NK-92 (cell line): ENCODE results near the gene PLEKHH3.
"Not testable (repeated sequence)": the region's sequence is repeated elsewhere in the genome, so short reads cannot be mapped to it uniquely, and the experiment has no call there.

Experiments used
- DNase-seq: peaks from one replicate; lab custom pipeline; 2025; ENCODE audit not compliant: unreplicated experiment; lab: John Stamatoyannopoulos, UW

Gene PLEKHH3

DNA sequence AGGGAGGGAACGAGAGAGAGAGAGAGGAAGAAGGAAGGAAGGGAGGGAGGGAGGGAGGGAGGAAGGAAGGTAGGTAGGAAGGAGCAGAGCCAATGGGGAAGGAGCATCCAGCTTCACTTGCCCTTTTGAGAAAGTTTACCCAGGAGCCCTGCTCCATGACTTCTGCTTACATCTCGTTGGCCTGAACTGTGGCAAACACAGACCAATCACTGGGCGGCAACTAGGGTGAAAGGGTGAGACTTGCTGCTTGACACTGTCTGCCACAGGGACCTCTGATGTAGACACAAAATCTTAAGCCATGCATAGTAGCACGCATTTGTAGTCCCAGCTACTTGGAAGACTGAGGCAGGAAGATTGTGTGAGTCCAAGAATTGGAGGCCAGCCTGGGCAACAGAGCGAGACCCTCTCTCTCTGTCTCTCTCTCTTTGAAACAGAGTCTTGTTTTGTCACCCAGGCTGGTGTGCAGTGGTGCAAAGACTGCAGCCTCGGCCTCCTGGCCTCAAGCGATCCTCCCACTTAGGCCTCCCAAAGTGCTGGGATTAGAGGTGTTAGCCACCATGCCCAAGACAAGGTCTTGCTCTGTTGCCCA lies 37.2 kb downstream of the PLEKHH3 start:
- DNase-seq: no peak

DNA sequence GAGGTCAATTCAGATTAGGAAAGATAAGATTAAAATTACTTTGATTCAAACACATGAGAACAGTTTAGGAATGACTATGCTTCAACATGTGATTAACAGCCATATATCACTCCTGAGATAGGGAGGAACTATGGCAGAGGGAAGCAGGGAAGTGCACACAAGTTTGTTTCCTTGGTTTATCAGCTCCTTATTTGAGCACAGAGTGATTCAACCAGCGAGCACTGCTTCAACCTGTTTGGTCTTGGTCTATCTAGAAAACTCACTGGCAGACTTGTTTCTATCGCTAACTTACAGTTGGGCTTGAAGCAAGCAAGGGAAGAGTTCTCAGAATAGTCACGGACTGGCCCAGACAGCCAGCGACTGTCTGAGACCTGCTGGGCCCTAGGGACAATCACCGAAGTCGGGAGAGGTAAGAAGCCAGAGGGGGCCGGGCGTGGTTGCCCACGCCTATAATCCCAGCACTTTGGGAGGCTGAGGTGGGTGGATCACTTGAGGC lies 43.8 kb downstream of the PLEKHH3 start:
- no peak for DNase-seq

DNA sequence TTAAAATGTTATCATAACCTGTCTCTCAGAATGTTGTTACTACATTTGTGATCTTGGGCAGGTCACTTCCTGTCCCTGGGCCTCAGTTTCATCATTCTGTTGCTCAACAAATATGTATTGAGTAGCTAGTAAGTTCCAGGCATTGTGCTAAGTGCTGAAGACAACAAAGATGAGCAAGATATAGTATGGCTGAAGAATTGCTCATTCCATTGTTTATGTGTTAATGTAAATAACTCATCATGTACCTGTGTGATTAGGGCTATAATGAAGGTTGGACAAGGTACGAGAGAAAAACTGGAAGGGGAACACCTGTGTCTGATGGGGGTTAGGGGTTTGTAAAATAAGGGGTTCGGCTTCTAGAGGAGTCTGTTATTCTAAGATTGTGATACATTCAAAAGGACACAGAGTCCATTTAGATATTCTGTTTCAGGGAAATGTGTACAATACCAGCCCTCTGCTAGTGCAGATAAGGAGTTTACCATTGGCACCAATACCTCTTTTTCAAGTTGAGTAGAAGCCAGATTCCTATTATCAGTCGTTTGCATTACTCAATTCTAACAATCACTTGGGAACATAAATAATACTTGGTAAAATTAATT lies 47.3 kb downstream of the PLEKHH3 start:
- DNase-seq: no peak

- not testable (repeated sequence) for DNase-seq
These were observed 49.6 kb downstream of the PLEKHH3 start for GRCh38 chr17:42627032-42627764.

DNA sequence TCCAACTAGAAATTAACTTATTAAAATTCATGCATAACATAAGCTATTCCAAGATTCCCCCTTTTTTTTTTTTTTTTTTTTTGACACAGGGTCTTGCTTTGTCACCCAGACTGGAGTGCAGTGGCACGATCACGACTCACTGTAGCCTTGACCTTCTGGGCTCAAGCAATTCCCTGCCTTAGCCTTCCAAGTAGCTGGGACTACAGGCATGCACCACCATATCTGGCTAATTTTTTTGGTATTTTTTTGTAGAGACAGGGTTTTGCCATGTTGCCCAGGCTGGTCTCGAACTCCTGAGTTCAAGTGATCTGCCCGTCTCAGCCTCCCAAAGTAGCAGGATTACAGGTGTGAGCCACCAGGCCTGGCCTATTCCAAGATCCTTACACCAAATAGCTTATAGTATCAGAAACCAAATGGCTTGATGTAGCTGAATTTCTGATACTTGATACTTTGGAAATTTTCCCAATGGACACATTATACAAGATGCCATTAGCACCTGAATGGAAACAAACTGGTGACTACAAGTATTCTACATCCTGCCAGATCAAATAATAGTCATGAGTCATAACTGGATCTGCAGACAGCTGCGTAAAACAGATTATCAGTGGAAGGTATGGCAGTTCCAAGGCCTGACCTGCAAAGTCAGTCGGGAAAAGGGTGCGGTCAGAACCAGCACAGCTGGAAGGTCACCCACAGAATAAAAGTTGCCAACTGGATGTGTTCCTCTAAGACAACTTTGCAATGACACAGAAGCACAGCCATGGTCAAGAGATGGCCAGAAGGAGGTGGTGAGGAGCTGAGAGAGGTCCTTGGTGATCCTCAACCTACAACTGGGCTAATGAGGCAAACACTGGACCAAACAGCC lies 52.8 kb downstream of the PLEKHH3 start:
- DNase-seq: no peak

GRCh38 chr17:42623271-42623670 lies 53.5 kb downstream of the PLEKHH3 start:
- no peak for DNase-seq

DNA sequence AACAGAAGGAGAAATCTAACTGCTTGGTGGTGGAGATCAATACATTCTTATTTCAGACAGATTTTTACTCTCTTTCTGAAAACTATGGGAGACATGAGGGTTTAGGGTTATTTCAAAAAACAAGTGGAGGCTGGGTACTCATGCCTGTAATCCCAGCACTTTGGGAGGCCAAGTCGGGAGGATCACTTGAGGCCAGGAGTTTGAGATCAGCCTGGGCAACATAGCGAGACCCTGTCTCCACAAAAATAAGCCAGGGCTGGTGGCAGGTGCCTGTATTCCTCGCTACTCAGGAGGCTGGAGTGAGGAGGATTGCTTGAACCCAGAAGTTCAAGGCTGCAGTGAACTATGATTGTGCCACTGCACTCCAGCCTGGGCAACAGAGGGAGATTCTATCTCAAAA lies 54.8 kb downstream of the PLEKHH3 start:
- DNase-seq: not testable (repeated sequence)

DNA sequence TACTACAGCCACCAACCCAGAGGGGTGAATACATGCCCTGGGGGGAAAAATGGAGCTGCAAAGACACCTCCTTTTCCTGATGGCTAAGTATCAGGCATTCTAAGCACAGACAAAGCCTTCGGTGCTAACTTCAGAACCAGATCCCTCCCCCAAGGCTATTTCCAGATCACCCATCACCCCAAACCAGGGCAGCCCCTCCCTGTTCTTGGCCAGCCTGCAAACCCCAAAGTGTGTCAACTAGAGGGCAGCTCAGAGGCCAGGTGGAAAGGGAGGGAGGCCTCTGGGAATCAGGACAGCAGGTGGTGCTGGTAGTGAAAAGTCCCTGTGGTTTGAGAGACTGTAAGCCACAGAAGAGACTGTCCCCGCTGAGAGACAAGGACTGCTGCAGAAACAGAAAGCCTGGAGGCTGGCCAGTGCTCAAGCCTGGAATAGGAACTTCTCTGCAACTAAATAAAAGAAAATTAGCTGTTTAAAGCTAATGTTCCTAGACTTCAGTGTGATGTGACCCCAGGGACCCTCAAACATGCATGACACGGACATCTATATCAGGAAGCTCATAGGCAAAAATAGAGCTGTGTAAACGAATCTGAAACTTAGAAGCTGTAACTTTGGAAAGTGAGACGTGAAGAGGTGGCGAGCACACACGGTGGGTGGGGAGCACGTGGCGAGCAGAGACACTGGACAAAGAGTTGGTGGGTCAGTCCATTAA lies 58.2 kb downstream of the PLEKHH3 start:
- no peak for DNase-seq

DNA sequence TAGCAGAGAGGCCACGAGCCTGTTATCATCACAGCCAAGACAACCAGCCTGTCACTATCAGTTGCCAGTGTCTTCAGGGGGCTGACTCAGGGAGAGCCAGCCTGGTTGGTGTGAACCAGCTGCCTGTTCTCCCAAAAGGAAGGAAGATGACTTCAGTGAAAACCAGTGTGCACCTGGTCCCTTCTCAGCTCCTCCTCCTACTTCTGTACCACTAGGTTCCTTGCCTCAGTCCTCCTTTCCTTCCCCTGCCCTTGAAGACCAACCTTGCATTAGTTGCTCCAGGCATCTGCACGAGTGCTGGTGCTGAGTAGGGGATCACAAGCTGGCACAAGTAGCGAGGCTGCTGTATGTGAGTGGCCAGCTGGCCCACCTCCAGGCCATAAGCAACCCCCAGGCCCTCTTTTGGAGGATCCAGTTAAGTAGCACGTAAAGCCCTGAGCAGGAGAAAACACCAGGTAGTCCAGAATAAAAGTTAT lies 58.8 kb downstream of the PLEKHH3 start:
- no peak for DNase-seq
